HFF-Myc (cell line): ENCODE data around the gene GAS7.
"Not testable (repeated sequence)": the region's sequence is repeated elsewhere in the genome, so short reads cannot be mapped to it uniquely, and the experiment has no call there.

Experiments
- DNase-seq: peaks from one replicate; pipeline ENCODE4 v3.0.0-alpha.2; 2011; ENCODE audit warnings: low read depth; ENCODE audit errors: extremely low read depth
- H3K4me3 ChIP-seq: replicated peaks from 2 replicates; pipeline ENCODE4 v1.5.1; 2011; ENCODE audit warnings: low read depth, mild to moderate bottlenecking, control low read depth, low read length
- CTCF ChIP-seq: IDR thresholded peaks from 2 replicates; pipeline ENCODE4 v1.5.1; 2012; ENCODE audit warnings: mild to moderate bottlenecking, low read depth, low read length, control low read depth; ENCODE audit errors: missing control alignments

The GAS7 gene

GRCh38 chr17:10096596-10096995 lies 101.8 kb downstream of the GAS7 start:
- no peak for DNase-seq
- no peak for TF ChIP-seq CTCF
- no peak overlapping the region for H3K4me3 ChIP-seq

GRCh38 chr17:10095295-10095694 lies 103.1 kb downstream of the GAS7 start:
- DNase-seq, H3K4me3 ChIP-seq: not testable (repeated sequence)

- no peak for DNase-seq
- H3K4me3 ChIP-seq = no peak overlapping the region
- no peak for TF ChIP-seq CTCF
These were observed 103.6 kb downstream of the GAS7 start for GRCh38 chr17:10094797-10095196.

GRCh38 chr17:10092595-10092994 lies 105.8 kb downstream of the GAS7 start:
- DNase-seq = no peak
- H3K4me3 ChIP-seq = no peak overlapping the region
- no peak for TF ChIP-seq CTCF

- DNase-seq = no peak
- no peak for TF ChIP-seq CTCF
These were observed 107.4 kb downstream of the GAS7 start for GRCh38 chr17:10091046-10091445.

GRCh38 chr17:10089196-10089804 lies 109.1 kb downstream of the GAS7 start:
- H3K4me3 ChIP-seq = no peak overlapping the region
- no peak for TF ChIP-seq CTCF
- DNase-seq = no peak

More at GRCh38 chr17:10091046-10091445, 107.4 kb downstream of the GAS7 start:
- no peak overlapping the region for H3K4me3 ChIP-seq

GRCh38 chr17:10088444-10088843 lies 110.0 kb downstream of the GAS7 start:
- no peak for DNase-seq
- no peak overlapping the region for H3K4me3 ChIP-seq
- no peak for TF ChIP-seq CTCF
